Caco-2 (cell line): ENCODE data around the gene NSF. TPM values are rescaled to one million over a fixed set of nuclear protein-coding genes. Genes with fewer than 3 reads are reported as not detected.
"Not testable (repeated sequence)": the region's sequence is repeated elsewhere in the genome, so short reads cannot be mapped to it uniquely, and the experiment has no call there.

Experiments
- BruUV-seq: library from RNA; stranded (reverse); fragments of 400-500 nt; replicated peaks from 2 replicates; lab custom pipeline; 2021; lab: Mats Ljungman, UMichigan
- CTCF ChIA-PET: fragments of 300-600 bp; sonication (Branson Sonifier 250); formaldehyde crosslinking; loops from one replicate; lab custom pipeline; 2022; ENCODE audit warnings: antibody characterized with exemption; lab: Charles Lee
- POLR2A ChIA-PET: fragments of 300-600 bp; sonication (Branson Sonifier 250); formaldehyde crosslinking; loops from one replicate; lab custom pipeline; 2022; ENCODE audit warnings: antibody characterized with exemption; lab: Charles Lee
- DNase-seq, 2 experiments: peaks; one replicate each; pipeline versions ENCODE4 v3.0.0 to v3.0.0-alpha.2; 2020 to 2022
- H3K27me3 ChIP-seq: replicated peaks from 2 replicates; pipeline ENCODE4 v1.6.0; 2011; ENCODE audit warnings: low read length; ENCODE audit not compliant: control insufficient read depth, insufficient read depth
- H3K36me3 ChIP-seq: 2 replicates; pipeline ENCODE4 v1.5.1; 2011; ENCODE audit warnings: low read length; ENCODE audit not compliant: control insufficient read depth, insufficient read depth
- H3K4me1 ChIP-seq: fragments of 250-450 bp; sonication (Bioruptor Pico); 2 replicates; pipeline ENCODE4 v1.5.1; 2020; ENCODE audit warnings: mild to moderate bottlenecking
- H3K4me3 ChIP-seq: 2 replicates; pipeline ENCODE4 v1.5.1; 2011; ENCODE audit warnings: low read depth, mild to moderate bottlenecking, control low read depth, low read length
- H3K9me3 ChIP-seq: fragments of 250-450 bp; sonication (Bioruptor Pico); 2 replicates; pipeline ENCODE4 v1.5.1; 2020; ENCODE audit warnings: mild to moderate bottlenecking, moderate library complexity
- H3K27ac Mint-ChIP-seq: one replicate; pipeline ENCODE4 v1.8.0; 2022; ENCODE audit warnings: mixed read lengths; ENCODE audit not compliant: unreplicated experiment
- H3K27me3 Mint-ChIP-seq: one replicate; pipeline ENCODE4 v1.8.0; 2022; ENCODE audit warnings: mixed read lengths; ENCODE audit not compliant: insufficient read depth, unreplicated experiment
- H3K36me3 Mint-ChIP-seq: one replicate; pipeline ENCODE4 v1.8.0; 2022; ENCODE audit warnings: mild to moderate bottlenecking, mixed read lengths; ENCODE audit not compliant: insufficient read depth, unreplicated experiment
- H3K4me1 Mint-ChIP-seq: one replicate; pipeline ENCODE4 v1.8.0; 2022; ENCODE audit warnings: low read depth, mixed read lengths; ENCODE audit not compliant: unreplicated experiment
- H3K4me3 Mint-ChIP-seq: one replicate; pipeline ENCODE4 v1.8.0; 2022; ENCODE audit warnings: mild to moderate bottlenecking, moderate library complexity, mixed read lengths; ENCODE audit not compliant: unreplicated experiment
- H3K9me3 Mint-ChIP-seq: one replicate; pipeline ENCODE4 v1.8.0; 2022; ENCODE audit warnings: mixed read lengths; ENCODE audit not compliant: unreplicated experiment
- intact Hi-C: fragments of 100-400 bp; cut with micrococcal nuclease; formaldehyde crosslinking; loops from one replicate; pipeline ENCODE4 v1.10.0; 2022; ENCODE audit not compliant: unreplicated experiment
- total RNA-seq: library from RNA; stranded (reverse); gene quantifications from 2 replicates; pipeline ENCODE4 v1.2.3, GENCODE V29; 2022

NSF gene
- total RNA-seq, 1 experiment from 2014 or later, result 53.8 TPM

DNA sequence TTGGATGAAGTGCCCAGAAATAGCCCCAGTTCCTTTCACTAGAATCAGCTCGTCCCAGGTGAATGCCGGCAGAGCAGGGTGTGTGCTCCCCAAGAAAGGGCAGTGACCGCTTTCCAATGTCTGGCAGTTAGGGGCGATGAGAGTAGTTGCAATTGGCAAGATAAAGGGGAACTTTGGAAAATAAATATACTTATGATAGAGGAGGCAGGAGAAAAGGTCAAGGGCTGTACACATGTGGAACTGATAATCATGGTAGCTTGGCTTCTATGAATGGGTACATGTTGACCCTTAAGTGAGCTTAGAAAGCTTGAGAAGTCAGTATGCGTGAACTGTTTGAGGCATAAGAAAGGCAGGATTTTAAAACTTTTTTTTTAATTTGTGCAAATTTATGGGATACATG is 75.5 kb downstream of the NSF start:
- POLR2A ChIA-PET, H3K36me3 ChIP-seq, H3K9me3 Mint-ChIP-seq, H3K36me3 Mint-ChIP-seq, H3K9me3 ChIP-seq, H3K27ac Mint-ChIP-seq, CTCF ChIA-PET, BruUV-seq, intact Hi-C loops, H3K4me1 Mint-ChIP-seq, H3K4me3 ChIP-seq, H3K27me3 Mint-ChIP-seq, H3K4me3 Mint-ChIP-seq, DNase-seq, H3K27me3 ChIP-seq, H3K4me1 ChIP-seq: not testable (repeated sequence)

DNA sequence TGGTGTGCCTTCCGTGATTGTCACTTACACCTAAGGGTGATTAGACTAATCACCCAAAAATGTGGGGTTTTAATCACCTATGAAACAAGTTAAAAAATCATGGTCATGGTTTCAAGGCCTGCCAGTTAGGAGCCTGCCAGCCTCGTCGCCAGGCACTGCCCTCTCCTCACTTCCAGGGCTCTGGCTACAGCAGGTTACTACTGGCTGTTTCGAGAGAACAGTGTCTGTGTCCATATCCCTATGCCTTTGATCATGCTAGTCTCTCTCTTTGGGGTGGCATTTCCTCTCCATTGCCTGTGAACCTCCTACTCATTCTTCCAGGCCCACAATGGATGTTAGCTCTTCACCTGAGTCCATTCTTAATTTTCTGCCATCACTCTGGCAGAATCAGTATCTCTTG is 80.3 kb downstream of the NSF start:
- H3K27me3 Mint-ChIP-seq, H3K27me3 ChIP-seq, H3K36me3 ChIP-seq, H3K9me3 Mint-ChIP-seq, BruUV-seq, H3K4me1 ChIP-seq, H3K9me3 ChIP-seq, DNase-seq, H3K4me1 Mint-ChIP-seq, H3K4me3 Mint-ChIP-seq, CTCF ChIA-PET, H3K27ac Mint-ChIP-seq, intact Hi-C loops, H3K36me3 Mint-ChIP-seq, H3K4me3 ChIP-seq, POLR2A ChIA-PET: not testable (repeated sequence)

DNA sequence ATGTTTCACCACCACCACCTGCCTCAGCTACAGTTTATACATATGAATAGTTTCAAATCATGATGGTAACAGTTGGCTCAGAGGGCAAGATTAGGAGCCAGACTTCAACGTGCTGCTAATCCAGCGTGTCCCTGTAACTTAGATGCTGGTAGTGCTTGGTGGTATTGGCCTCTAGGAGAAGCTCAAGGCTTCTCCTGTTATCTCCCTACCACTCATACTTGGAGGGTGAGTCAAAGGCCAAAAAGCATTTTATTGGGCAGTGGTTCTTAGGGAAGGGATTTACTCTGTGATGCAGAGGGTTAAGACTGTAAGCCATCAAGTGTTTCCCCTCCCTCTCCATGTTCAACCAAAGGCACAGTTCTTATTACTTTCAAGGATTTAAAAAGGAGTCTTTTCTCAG is 82.3 kb downstream of the NSF start:
- H3K4me1 Mint-ChIP-seq, H3K36me3 ChIP-seq, POLR2A ChIA-PET, H3K36me3 Mint-ChIP-seq, CTCF ChIA-PET, H3K9me3 ChIP-seq, intact Hi-C loops, H3K9me3 Mint-ChIP-seq, H3K4me3 Mint-ChIP-seq, H3K27ac Mint-ChIP-seq, H3K4me3 ChIP-seq, H3K4me1 ChIP-seq, BruUV-seq, DNase-seq, H3K27me3 ChIP-seq, H3K27me3 Mint-ChIP-seq: not testable (repeated sequence)

DNA sequence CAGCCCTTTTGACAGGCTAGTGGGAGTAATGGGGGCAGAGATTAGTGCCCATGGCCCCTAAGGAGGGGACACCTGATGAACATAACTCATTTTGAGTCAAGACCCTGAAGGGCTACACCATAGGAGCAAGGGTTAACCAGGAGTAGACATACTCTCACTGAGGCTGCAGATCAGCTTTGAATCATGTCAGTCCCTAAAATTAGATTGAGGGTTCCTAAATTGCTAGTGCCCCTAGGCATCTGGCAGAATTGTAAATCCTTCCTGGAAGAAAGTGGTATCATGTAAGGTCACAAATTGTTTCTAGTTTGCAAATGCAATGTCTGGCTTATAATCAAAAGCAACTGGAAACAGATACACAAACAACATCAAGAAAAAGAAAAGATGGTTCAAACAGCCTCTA is 87.3 kb downstream of the NSF start:
- H3K36me3 ChIP-seq, H3K4me3 Mint-ChIP-seq, CTCF ChIA-PET, BruUV-seq, H3K36me3 Mint-ChIP-seq, H3K27me3 ChIP-seq, H3K4me1 Mint-ChIP-seq, H3K27me3 Mint-ChIP-seq, H3K4me3 ChIP-seq, H3K27ac Mint-ChIP-seq, POLR2A ChIA-PET, H3K9me3 Mint-ChIP-seq, DNase-seq, H3K9me3 ChIP-seq, H3K4me1 ChIP-seq, intact Hi-C loops: not testable (repeated sequence)

DNA sequence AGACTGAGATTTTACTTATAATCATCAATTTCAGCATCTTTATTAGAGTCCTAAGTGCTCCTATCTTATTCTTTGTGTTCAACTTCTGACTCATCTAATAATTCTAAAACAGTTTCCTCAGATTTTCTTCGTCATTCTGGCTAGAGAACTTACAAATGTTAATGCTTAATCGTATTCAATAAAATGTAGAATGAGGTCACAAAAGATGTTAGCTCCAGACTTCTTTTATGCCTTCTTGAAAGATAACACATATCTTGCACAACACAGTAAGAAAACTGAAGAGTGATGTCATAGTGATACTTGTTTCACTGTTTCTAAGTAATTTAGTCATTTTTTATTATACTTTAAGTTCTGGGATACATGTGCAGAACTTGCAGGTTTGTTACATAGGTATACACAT is 93.2 kb downstream of the NSF start:
- H3K4me3 Mint-ChIP-seq, H3K27me3 Mint-ChIP-seq, H3K4me1 Mint-ChIP-seq, H3K9me3 Mint-ChIP-seq, H3K27me3 ChIP-seq, POLR2A ChIA-PET, BruUV-seq, H3K4me3 ChIP-seq, H3K36me3 Mint-ChIP-seq, intact Hi-C loops, CTCF ChIA-PET, H3K4me1 ChIP-seq, H3K36me3 ChIP-seq, H3K9me3 ChIP-seq, H3K27ac Mint-ChIP-seq, DNase-seq: not testable (repeated sequence)

DNA sequence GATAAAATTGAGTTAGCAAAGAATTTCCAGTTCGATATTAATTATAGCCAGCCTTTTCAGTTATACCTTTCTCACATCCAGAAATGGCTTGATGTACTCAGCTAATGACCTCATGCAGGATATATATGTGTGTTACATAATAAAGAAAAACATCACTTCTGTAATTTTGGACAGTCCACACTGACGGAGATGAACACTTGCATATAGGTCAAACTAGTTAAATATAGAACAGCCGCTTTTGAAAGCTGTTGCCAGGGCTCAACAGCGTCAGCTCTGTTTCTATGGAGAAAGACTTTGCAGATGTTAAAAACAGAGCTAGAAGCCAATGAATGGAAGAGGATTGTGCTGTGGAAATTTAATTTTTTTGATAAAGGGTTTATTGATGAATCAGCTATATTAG is 94.8 kb downstream of the NSF start:
- H3K9me3 Mint-ChIP-seq, H3K4me1 Mint-ChIP-seq, H3K36me3 Mint-ChIP-seq, H3K27ac Mint-ChIP-seq, H3K4me3 Mint-ChIP-seq, CTCF ChIA-PET, DNase-seq, H3K9me3 ChIP-seq, BruUV-seq, POLR2A ChIA-PET, H3K4me3 ChIP-seq, H3K27me3 ChIP-seq, intact Hi-C loops, H3K36me3 ChIP-seq, H3K27me3 Mint-ChIP-seq, H3K4me1 ChIP-seq: not testable (repeated sequence)

DNA sequence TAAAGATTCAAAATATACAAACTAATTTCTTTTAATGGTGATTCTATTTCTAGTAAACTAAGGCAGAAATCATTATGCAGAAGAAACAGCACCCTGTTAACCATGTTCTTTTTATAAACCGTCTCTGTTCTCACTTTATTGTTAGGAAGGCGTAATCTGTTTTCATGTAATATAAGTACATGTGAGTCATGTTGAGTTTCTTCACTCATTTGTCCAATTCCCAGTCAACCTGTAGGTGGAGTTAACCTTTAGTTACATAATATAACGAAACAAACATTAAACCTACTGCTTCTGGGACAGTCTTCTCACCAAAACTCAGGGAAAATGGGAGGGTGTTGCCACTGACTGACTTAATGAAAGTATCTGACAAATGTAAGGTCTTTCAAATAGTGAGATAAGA is 101.7 kb downstream of the NSF start:
- H3K27ac Mint-ChIP-seq, H3K4me3 ChIP-seq, intact Hi-C loops, H3K27me3 Mint-ChIP-seq, H3K4me1 Mint-ChIP-seq, H3K9me3 Mint-ChIP-seq, BruUV-seq, H3K27me3 ChIP-seq, DNase-seq, POLR2A ChIA-PET, H3K36me3 ChIP-seq, H3K4me3 Mint-ChIP-seq, CTCF ChIA-PET, H3K4me1 ChIP-seq, H3K9me3 ChIP-seq, H3K36me3 Mint-ChIP-seq: not testable (repeated sequence)
